WTC11 (cell line): Measurements from ENCODE around the gene CACNA1D.

Source experiments
- FOXK1 ChIP-seq: sonication (generic); formaldehyde crosslinking; IDR thresholded peaks from 2 replicates; pipeline ENCODE4 v1.8.0; 2022; ENCODE audit warnings: mild to moderate bottlenecking, moderate library complexity, missing genetic modification reagents
- ZNF232 ChIP-seq: sonication (generic); formaldehyde crosslinking; IDR thresholded peaks from 2 replicates; pipeline ENCODE4 v1.8.0; 2022; ENCODE audit warnings: mild to moderate bottlenecking, missing genetic modification reagents
- TF ChIP-seq, protein P1 (sequence below): sonication (generic); formaldehyde crosslinking; IDR thresholded peaks from 2 replicates; pipeline ENCODE4 v1.8.1; 2023; ENCODE audit warnings: mild to moderate bottlenecking, missing genetic modification reagents

DNA sequence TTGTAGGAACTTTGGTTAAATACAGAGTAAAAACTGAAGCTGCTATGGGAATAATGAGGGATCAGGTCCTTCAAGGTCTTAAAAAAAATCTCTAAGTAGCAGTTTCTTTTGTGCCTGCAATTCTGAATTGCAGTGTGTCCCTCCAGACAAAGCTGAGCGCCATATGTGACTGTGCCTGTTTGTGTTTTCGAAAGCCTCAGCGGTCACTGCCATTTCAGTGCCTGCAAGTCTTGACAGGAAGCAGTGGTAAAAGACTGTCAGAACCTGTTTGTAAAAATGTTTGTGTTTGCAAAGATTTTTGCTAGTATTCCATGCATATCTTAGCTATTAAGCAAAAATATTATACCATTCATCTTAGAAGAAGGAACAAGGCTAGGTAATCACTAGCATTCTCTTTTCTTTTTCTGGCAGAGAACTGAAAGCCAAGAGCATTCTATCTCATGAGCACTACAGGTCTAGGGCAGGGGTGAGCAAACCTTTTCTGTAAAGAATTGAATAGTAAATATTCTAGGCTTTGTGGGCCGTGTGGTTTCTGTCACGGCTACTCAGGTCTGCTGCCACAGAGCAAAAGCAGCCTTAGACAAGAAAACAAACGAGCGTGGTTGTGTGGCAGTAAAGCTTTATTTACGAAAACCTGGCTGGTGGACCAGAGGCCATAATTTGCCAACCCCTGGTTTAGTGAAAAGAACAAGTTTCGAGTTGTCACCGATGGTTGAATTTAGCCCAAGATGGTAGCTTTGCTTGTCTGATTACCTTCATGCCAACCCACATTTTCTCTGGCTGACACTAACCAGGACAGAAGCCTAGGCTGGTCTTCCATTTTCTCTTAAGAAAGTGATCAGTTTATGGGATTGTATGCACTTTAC, 134.4 kb downstream of the CACNA1D start:
- TF ChIP-seq ZNF232 (CRISPR knock-in tag) (no peak), FOXK1 (CRISPR knock-in tag) (no peak)
- TF ChIP-seq, protein P1, sequence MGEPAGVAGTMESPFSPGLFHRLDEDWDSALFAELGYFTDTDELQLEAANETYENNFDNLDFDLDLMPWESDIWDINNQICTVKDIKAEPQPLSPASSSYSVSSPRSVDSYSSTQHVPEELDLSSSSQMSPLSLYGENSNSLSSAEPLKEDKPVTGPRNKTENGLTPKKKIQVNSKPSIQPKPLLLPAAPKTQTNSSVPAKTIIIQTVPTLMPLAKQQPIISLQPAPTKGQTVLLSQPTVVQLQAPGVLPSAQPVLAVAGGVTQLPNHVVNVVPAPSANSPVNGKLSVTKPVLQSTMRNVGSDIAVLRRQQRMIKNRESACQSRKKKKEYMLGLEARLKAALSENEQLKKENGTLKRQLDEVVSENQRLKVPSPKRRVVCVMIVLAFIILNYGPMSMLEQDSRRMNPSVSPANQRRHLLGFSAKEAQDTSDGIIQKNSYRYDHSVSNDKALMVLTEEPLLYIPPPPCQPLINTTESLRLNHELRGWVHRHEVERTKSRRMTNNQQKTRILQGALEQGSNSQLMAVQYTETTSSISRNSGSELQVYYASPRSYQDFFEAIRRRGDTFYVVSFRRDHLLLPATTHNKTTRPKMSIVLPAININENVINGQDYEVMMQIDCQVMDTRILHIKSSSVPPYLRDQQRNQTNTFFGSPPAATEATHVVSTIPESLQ (CRISPR knock-in tag), result no peak
